Fibroblast of the aortic adventitia (primary cell): ENCODE results near the gene IRF2. TPM values are rescaled to one million over a fixed set of nuclear protein-coding genes. Genes with fewer than 3 reads are reported as not detected.
"Not testable (repeated sequence)": the region's sequence is repeated elsewhere in the genome, so short reads cannot be mapped to it uniquely, and the experiment has no call there.

Experiments
- DNase-seq: peaks from one replicate; pipeline ENCODE4 v3.0.0-alpha.2; 2010; ENCODE audit warnings: low read depth
- H3K4me3 ChIP-seq: 2 replicates; pipeline ENCODE4 v1.5.1; 2011; ENCODE audit warnings: low read depth, mild to moderate bottlenecking, control low read depth, low read length, moderate library complexity
- CTCF ChIP-seq: IDR thresholded peaks from 2 replicates; pipeline ENCODE4 v1.5.1; 2011; ENCODE audit warnings: mild to moderate bottlenecking, low read length, control low read depth, inconsistent platforms; ENCODE audit not compliant: insufficient read depth
- total RNA-seq: library from RNA; depleted of rRNA; stranded (reverse); fragments of >200 nt; gene quantifications from 2 replicates; pipeline ENCODE4 v1.2.3, GENCODE V29; 2012; ENCODE audit warnings: low replicate concordance

Gene IRF2
- total RNA-seq, 1 donor = 35.2 TPM

GRCh38 chr4:184382189-184382846 is 92.0 kb downstream of the IRF2 start:
- no peak for TF ChIP-seq CTCF
- H3K4me3 ChIP-seq = no peak overlapping the region
- DNase-seq = no peak

GRCh38 chr4:184380707-184381106 is 93.6 kb downstream of the IRF2 start:
- no peak for DNase-seq
- TF ChIP-seq CTCF = no peak
- H3K4me3 ChIP-seq = no peak overlapping the region

GRCh38 chr4:184380214-184380613 is 94.1 kb downstream of the IRF2 start:
- H3K4me3 ChIP-seq = not testable (repeated sequence)

GRCh38 chr4:184376923-184377322 is 97.4 kb downstream of the IRF2 start:
- DNase-seq = no peak
- no peak overlapping the region for H3K4me3 ChIP-seq
- TF ChIP-seq CTCF = no peak

More at GRCh38 chr4:184380214-184380613, 94.1 kb downstream of the IRF2 start:
- DNase-seq = not testable (repeated sequence)

GRCh38 chr4:184376126-184376838 is 98.1 kb downstream of the IRF2 start:
- no peak for TF ChIP-seq CTCF
- H3K4me3 ChIP-seq = no peak overlapping the region
- DNase-seq = no peak

- H3K4me3 ChIP-seq, DNase-seq: not testable (repeated sequence)
These were observed 98.7 kb downstream of the IRF2 start for GRCh38 chr4:184375623-184376022.

GRCh38 chr4:184375027-184375426 is 99.3 kb downstream of the IRF2 start:
- no peak for TF ChIP-seq CTCF
- H3K4me3 ChIP-seq = no peak overlapping the region
- no peak for DNase-seq
